ENCODE measurements around the gene HIVEP3.

The HIVEP3 gene

GRCh38 chr1:41626146-41626545 lies 292.6 kb downstream of the HIVEP3 start:
- no peak for DNase-seq (ENCODE audit: low read depth)
- TF ChIP-seq CTCF (IDR thresholded peaks at IDR 0.05; ENCODE audit: low read depth, low read length) = no peak
- no peak for TF ChIP-seq MYC (IDR thresholded peaks at IDR 0.05; ENCODE audit: low read depth, low read length)
- no peak for TF ChIP-seq MAX (IDR thresholded peaks at IDR 0.05; ENCODE audit: low read depth, low read length)
- no peak for TF ChIP-seq POLR2A (IDR thresholded peaks at IDR 0.05; ENCODE audit: extremely low read depth, insufficient read length)
- no peak overlapping the region for H3K4me3 ChIP-seq (ENCODE audit: low read depth, low read length)

- no peak overlapping the region for H3K4me3 ChIP-seq (ENCODE audit: low read depth, low read length)
- DNase-seq (ENCODE audit: low read depth) = no peak
- TF ChIP-seq CTCF (IDR thresholded peaks at IDR 0.05; ENCODE audit: low read depth, low read length) (no peak), MAX (IDR thresholded peaks at IDR 0.05; ENCODE audit: low read depth, low read length) (no peak), MYC (IDR thresholded peaks at IDR 0.05; ENCODE audit: low read depth, low read length) (no peak), POLR2A (IDR thresholded peaks at IDR 0.05; ENCODE audit: extremely low read depth, insufficient read length) (no peak)
Measured at GRCh38 chr1:41623736-41624135, 295.0 kb downstream of the HIVEP3 start.

GRCh38 chr1:41622859-41623732 lies 295.6 kb downstream of the HIVEP3 start:
- no peak for DNase-seq (ENCODE audit: low read depth)
- H3K4me3 ChIP-seq (ENCODE audit: low read depth, low read length) = no peak overlapping the region
- TF ChIP-seq MYC (IDR thresholded peaks at IDR 0.05; ENCODE audit: low read depth, low read length) = no peak
- no peak for TF ChIP-seq CTCF (IDR thresholded peaks at IDR 0.05; ENCODE audit: low read depth, low read length)
- TF ChIP-seq POLR2A (IDR thresholded peaks at IDR 0.05; ENCODE audit: extremely low read depth, insufficient read length) = no peak
- TF ChIP-seq MAX (IDR thresholded peaks at IDR 0.05; ENCODE audit: low read depth, low read length) = no peak

- TF ChIP-seq MYC (IDR thresholded peaks at IDR 0.05; ENCODE audit: low read depth, low read length) (no peak), POLR2A (IDR thresholded peaks at IDR 0.05; ENCODE audit: extremely low read depth, insufficient read length) (no peak), CTCF (IDR thresholded peaks at IDR 0.05; ENCODE audit: low read depth, low read length) (no peak), MAX (IDR thresholded peaks at IDR 0.05; ENCODE audit: low read depth, low read length) (no peak)
- no peak for DNase-seq (ENCODE audit: low read depth)
- H3K4me3 ChIP-seq (ENCODE audit: low read depth, low read length) = no peak overlapping the region
Measured at GRCh38 chr1:41622402-41622801, 296.3 kb downstream of the HIVEP3 start.

GRCh38 chr1:41621791-41622190 lies 296.9 kb downstream of the HIVEP3 start:
- TF ChIP-seq POLR2A (IDR thresholded peaks at IDR 0.05; ENCODE audit: extremely low read depth, insufficient read length) = no peak
- TF ChIP-seq CTCF (IDR thresholded peaks at IDR 0.05; ENCODE audit: low read depth, low read length) = no peak
- TF ChIP-seq MAX (IDR thresholded peaks at IDR 0.05; ENCODE audit: low read depth, low read length) = no peak
- no peak for TF ChIP-seq MYC (IDR thresholded peaks at IDR 0.05; ENCODE audit: low read depth, low read length)
- DNase-seq (ENCODE audit: low read depth) = no peak
- no peak overlapping the region for H3K4me3 ChIP-seq (ENCODE audit: low read depth, low read length)
